Body of pancreas (tissue), 4 donors: ENCODE data around the gene EVA1B.

Experiments
- POLR2A ChIP-seq, 3 donors: fragments of 450-650 bp; IDR thresholded peaks; one replicate each; pipeline ENCODE4 v1.6.1; 2016; ENCODE audit warnings: antibody characterized with exemption in 3 of 3, mild to moderate bottlenecking in 2 of 3
- TF ChIP-seq, protein P1 (sequence below), 7 experiments: fragments of 450-650 bp in 4 of 7; fragments of 200-600 bp in 3 of 7; sonication (generic) in 3 of 7; IDR thresholded peaks; one replicate each; pipeline ENCODE4 v1.5.1; 2016 to 2019; ENCODE audit warnings: antibody characterized with exemption in 7 of 7

DNA sequence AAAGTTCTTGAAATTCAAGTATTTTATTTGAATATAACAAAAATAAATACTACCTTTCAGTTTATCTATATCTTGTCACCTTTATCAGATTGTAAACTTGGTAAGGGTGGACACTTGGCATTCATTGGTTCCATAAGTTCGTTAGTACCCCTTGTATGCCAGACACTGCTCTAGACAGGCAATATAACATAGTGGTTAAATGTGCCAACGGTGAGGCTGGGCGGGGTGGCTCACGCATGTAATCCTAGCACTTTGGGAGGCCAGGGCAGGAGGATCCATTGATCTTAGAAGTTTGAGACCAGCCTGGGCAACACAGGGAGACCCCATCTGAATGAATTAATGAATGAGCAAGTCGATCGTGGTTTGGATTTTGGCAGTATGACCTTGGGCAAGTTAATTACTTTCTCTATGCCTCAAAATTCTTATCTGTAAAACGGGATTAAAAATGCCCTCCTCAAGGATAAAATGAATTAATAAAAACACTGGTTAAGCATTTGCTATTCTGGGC lies 43.6 kb downstream of the EVA1B start:
- no peak for TF ChIP-seq POLR2A (IDR thresholded peaks at IDR 0.05)
- TF ChIP-seq, protein P1, sequence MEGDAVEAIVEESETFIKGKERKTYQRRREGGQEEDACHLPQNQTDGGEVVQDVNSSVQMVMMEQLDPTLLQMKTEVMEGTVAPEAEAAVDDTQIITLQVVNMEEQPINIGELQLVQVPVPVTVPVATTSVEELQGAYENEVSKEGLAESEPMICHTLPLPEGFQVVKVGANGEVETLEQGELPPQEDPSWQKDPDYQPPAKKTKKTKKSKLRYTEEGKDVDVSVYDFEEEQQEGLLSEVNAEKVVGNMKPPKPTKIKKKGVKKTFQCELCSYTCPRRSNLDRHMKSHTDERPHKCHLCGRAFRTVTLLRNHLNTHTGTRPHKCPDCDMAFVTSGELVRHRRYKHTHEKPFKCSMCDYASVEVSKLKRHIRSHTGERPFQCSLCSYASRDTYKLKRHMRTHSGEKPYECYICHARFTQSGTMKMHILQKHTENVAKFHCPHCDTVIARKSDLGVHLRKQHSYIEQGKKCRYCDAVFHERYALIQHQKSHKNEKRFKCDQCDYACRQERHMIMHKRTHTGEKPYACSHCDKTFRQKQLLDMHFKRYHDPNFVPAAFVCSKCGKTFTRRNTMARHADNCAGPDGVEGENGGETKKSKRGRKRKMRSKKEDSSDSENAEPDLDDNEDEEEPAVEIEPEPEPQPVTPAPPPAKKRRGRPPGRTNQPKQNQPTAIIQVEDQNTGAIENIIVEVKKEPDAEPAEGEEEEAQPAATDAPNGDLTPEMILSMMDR (IDR thresholded peaks at IDR 0.05): no peak
